CD14-positive monocyte (primary cell): ENCODE measurements around the gene SMARCB1. TPM values are rescaled to one million over a fixed set of nuclear protein-coding genes. Genes with fewer than 3 reads are reported as not detected.
A peak's percentile ranks its signal among the peaks of the same experiment; 100 is the strongest.

Source experiments
- DNase-seq, 3 donors: peaks; one replicate each; pipeline ENCODE4 v3.0.0-alpha.2; 2011 to 2022
- H2AFZ ChIP-seq: 2 replicates; pipeline ENCODE4 v1.6.0; 2012; ENCODE audit warnings: mild to moderate bottlenecking, low read depth, low read length, inconsistent platforms; ENCODE audit not compliant: insufficient read depth, poor library complexity, severe bottlenecking
- H3K27ac ChIP-seq, 2 donors: 1 replicate in 1 of 2; 2 replicates in 1 of 2; pipeline ENCODE4 v1.5.1; 2012 to 2013; ENCODE audit warnings: low read length in 2 of 2, control low read depth in 1 of 2, inconsistent platforms in 1 of 2, low read depth in 1 of 2, mild to moderate bottlenecking in 1 of 2
- H3K27me3 ChIP-seq, 2 donors: one replicate each; pipeline versions ENCODE4 v1.6.0 to v1.6.1; 2011 to 2013; ENCODE audit warnings: low read length in 2 of 2; ENCODE audit not compliant: control insufficient read depth in 2 of 2, insufficient read depth in 2 of 2
- H3K36me3 ChIP-seq, 2 donors: replicated peaks in 1 of 2; 1 replicate in 1 of 2; 2 replicates in 1 of 2; pipeline versions ENCODE4 v1.5.1 to v1.6.1; 2012 to 2013; ENCODE audit warnings: low read length in 2 of 2, control low read depth in 1 of 2, inconsistent platforms in 1 of 2, mild to moderate bottlenecking in 1 of 2; ENCODE audit not compliant: insufficient read depth in 2 of 2, control insufficient read depth in 1 of 2
- H3K4me1 ChIP-seq, 2 donors: 1 replicate in 1 of 2; 2 replicates in 1 of 2; pipeline versions ENCODE4 v1.5.1 to v1.6.1; 2012 to 2013; ENCODE audit warnings: low read length in 2 of 2, control low read depth in 1 of 2, inconsistent platforms in 1 of 2, mild to moderate bottlenecking in 1 of 2, moderate library complexity in 1 of 2; ENCODE audit not compliant: insufficient read depth in 2 of 2, control insufficient read depth in 1 of 2
- H3K4me2 ChIP-seq: replicated peaks from 2 replicates; pipeline ENCODE3; 2012; ENCODE audit warnings: low read length, moderate library complexity, mild to moderate bottlenecking; ENCODE audit not compliant: poor library complexity, severe bottlenecking; ENCODE audit errors: extremely low read depth
- H3K4me3 ChIP-seq, 3 experiments: fragments of 200-600 bp in 1 of 3; sonication (generic) in 1 of 3; replicated peaks in 1 of 3; 1 replicate in 2 of 3; 2 replicates in 1 of 3; pipeline ENCODE4 v1.5.1; 2011 to 2013; ENCODE audit warnings: low read length in 3 of 3, mild to moderate bottlenecking in 3 of 3, control low read depth in 2 of 3, low read depth in 2 of 3, inconsistent platforms in 1 of 3, moderate library complexity in 1 of 3
- H3K79me2 ChIP-seq: 2 replicates; pipeline ENCODE4 v1.6.0; 2012; ENCODE audit warnings: mild to moderate bottlenecking, control low read depth, inconsistent platforms, low read length, moderate library complexity; ENCODE audit not compliant: insufficient read depth
- H3K9ac ChIP-seq: 2 replicates; pipeline ENCODE4 v1.6.0; 2017; ENCODE audit warnings: low read length, mild to moderate bottlenecking; ENCODE audit not compliant: insufficient read depth, poor library complexity, severe bottlenecking
- H3K9me3 ChIP-seq, 2 donors: replicated peaks in 1 of 2; 1 replicate in 1 of 2; 2 replicates in 1 of 2; pipeline versions ENCODE4 v1.5.1 to v1.6.1; 2012 to 2013; ENCODE audit warnings: low read length in 2 of 2, control low read depth in 1 of 2; ENCODE audit not compliant: control insufficient read depth in 1 of 2, insufficient read depth in 1 of 2
- H4K20me1 ChIP-seq: 2 replicates; pipeline ENCODE4 v1.6.0; 2012; ENCODE audit warnings: mild to moderate bottlenecking, low read length, control low read depth, moderate library complexity; ENCODE audit not compliant: insufficient read depth
- H3K27ac Mint-ChIP-seq, 7 donors: one replicate each; pipeline ENCODE4 v1.8.0; 2020; ENCODE audit warnings: mild to moderate bottlenecking in 7 of 7, mixed read lengths in 7 of 7, moderate library complexity in 6 of 7, inconsistent platforms in 2 of 7
- H3K27me3 Mint-ChIP-seq, 3 donors: one replicate each; pipeline ENCODE4 v1.8.0; 2021 to 2022; ENCODE audit warnings: low read depth in 3 of 3, mild to moderate bottlenecking in 3 of 3, mixed read lengths in 3 of 3, moderate library complexity in 3 of 3, inconsistent platforms in 1 of 3
- H3K36me3 Mint-ChIP-seq, 2 donors: one replicate each; pipeline ENCODE4 v1.8.0; 2020; ENCODE audit warnings: mixed read lengths in 2 of 2, inconsistent platforms in 1 of 2, mild to moderate bottlenecking in 1 of 2
- H3K4me1 Mint-ChIP-seq: one replicate; pipeline ENCODE4 v1.8.0; 2020; ENCODE audit warnings: mild to moderate bottlenecking, mixed read lengths
- H3K4me3 Mint-ChIP-seq, 2 donors: one replicate each; pipeline ENCODE4 v1.8.0; 2020; ENCODE audit warnings: mild to moderate bottlenecking in 2 of 2, mixed read lengths in 2 of 2, moderate library complexity in 1 of 2
- H3K9me3 Mint-ChIP-seq, 7 donors: one replicate each; pipeline ENCODE4 v1.8.0; 2020 to 2022; ENCODE audit warnings: mixed read lengths in 7 of 7, mild to moderate bottlenecking in 6 of 7, moderate library complexity in 6 of 7, inconsistent platforms in 2 of 7
- WGBS: methylation state at CpG from one replicate; pipeline ENCODE4 v1.1.5; 2013; ENCODE audit warnings: missing lambda C conversion rate; ENCODE audit not compliant: insufficient coverage; 5-methylcytosine and 5-hydroxymethylcytosine counted together
- intact Hi-C, 2 donors: fragments of 100-400 bp; cut with micrococcal nuclease; formaldehyde crosslinking; loops; one replicate each; pipeline versions ENCODE4 v1.15.0 to v1.15.1; 2023
- polyA plus RNA-seq, 3 donors: library from polyadenylated mRNA; depleted of rRNA in 1 of 3; unstranded in 2 of 3; stranded (reverse) in 1 of 3; fragments of 300-500 nt in 2 of 3; fragments of >200 nt in 1 of 3; fragmentation: Illumina TruSeq in 2 of 3; gene quantifications; 1 replicate in 2 of 3; 2 replicates in 1 of 3; pipeline ENCODE4 v1.2.3, GENCODE V29; 2012 to 2021
- TF ChIP-seq, protein P1 (sequence below): fragments of 200-600 bp; IDR thresholded peaks from one replicate; pipeline ENCODE4 v1.8.0; 2022; ENCODE audit warnings: antibody characterized with exemption, mild to moderate bottlenecking

SMARCB1 gene
- polyA plus RNA-seq, 3 donors, result 30.3 to 71.8 (median 31.5) TPM

DNA sequence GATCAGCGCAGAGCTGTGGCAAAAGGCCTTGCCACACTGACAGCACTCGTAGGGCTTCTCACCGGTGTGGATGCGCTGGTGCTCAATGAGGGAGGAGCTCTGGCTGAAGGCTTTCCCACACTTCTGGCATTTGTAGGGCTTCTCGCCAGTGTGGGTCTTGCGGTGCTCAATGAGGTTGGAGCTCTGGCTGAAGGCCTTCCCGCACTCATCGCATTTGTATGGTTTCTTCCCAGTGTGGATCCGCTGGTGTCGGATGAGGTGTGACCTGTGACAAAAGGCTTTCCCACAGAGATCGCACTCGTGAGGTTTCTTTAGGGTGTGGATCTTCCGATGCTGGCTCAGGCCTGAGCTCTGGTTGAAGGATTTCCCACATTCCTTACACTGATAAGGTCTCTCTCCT lies 42.8 kb upstream of the SMARCB1 start:
- Histone ChIP-seq H3K79me2 (no peaks in the 10 kb centered on the region), H3K4me2 (no peak overlapping the region), H2AFZ (no peak overlapping the region), H3K36me3 (peaks cover 22 to 31% of the 10 kb centered on the region in 2 donors), H3K4me1 (no peaks in the 10 kb centered on the region), H3K4me3 (no peak overlapping the region), H3K9me3 (no peaks in the 10 kb centered on the region), H4K20me1 (no peaks in the 10 kb centered on the region), H3K27ac (no peak overlapping the region), H3K27me3 (no peaks in the 10 kb centered on the region), H3K9ac (no peak overlapping the region)
- intact Hi-C loops, result no loop called here
- peaks cover 0 to 1% (median 0%) of the 10 kb centered on the region in 7 donors for H3K9me3 Mint-ChIP-seq
- H3K4me1 Mint-ChIP-seq, result peaks cover 9% of the 10 kb centered on the region
- peaks cover 27 to 28% of the 10 kb centered on the region in 2 donors for H3K36me3 Mint-ChIP-seq
- DNase-seq, result no peak
- TF ChIP-seq, protein P1, sequence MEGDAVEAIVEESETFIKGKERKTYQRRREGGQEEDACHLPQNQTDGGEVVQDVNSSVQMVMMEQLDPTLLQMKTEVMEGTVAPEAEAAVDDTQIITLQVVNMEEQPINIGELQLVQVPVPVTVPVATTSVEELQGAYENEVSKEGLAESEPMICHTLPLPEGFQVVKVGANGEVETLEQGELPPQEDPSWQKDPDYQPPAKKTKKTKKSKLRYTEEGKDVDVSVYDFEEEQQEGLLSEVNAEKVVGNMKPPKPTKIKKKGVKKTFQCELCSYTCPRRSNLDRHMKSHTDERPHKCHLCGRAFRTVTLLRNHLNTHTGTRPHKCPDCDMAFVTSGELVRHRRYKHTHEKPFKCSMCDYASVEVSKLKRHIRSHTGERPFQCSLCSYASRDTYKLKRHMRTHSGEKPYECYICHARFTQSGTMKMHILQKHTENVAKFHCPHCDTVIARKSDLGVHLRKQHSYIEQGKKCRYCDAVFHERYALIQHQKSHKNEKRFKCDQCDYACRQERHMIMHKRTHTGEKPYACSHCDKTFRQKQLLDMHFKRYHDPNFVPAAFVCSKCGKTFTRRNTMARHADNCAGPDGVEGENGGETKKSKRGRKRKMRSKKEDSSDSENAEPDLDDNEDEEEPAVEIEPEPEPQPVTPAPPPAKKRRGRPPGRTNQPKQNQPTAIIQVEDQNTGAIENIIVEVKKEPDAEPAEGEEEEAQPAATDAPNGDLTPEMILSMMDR, result no peak
- H3K27ac Mint-ChIP-seq, result no peak overlapping the region
- peaks cover 0 to 2% (median 0%) of the 10 kb centered on the region in 3 donors for H3K27me3 Mint-ChIP-seq
- no peak overlapping the region for H3K4me3 Mint-ChIP-seq
- 96% methylated on average over 12 of the region's 13 CpGs for WGBS

DNA sequence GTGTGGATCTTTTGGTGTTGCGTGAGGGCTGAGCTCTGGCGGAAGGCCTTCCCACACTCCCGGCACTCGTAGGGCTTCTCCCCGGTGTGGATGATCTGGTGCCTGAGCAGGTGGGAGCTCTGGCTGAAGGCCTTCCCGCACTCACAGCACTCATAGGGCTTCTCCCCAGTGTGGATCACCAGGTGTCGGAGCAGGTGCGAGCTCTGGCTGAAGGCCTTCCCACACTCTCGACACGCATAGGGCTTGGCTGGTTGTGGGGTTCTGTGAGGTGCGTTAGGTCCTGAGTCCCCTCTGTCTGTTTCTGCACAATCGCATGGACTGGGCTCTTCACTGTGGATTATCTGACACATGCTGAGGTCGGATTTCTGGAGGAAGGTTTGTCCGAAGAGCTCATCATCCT lies 42.3 kb upstream of the SMARCB1 start:
- peaks cover 0 to under 1% (median 0%) of the 10 kb centered on the region in 3 donors for H3K27me3 Mint-ChIP-seq
- H3K4me1 Mint-ChIP-seq, result peaks cover 9% of the 10 kb centered on the region
- Histone ChIP-seq H3K4me2 (no peak overlapping the region), H3K9me3 (no peaks in the 10 kb centered on the region), H3K4me1 (peaks cover under 1% of the 10 kb centered on the region in 2 donors), H3K79me2 (peaks cover 1% of the 10 kb centered on the region), H3K27me3 (no peaks in the 10 kb centered on the region), H2AFZ (no peak overlapping the region), H4K20me1 (no peaks in the 10 kb centered on the region), H3K4me3 (no peak overlapping the region), H3K9ac (no peak overlapping the region), H3K27ac (no peak overlapping the region), H3K36me3 (peaks cover 22 to 31% of the 10 kb centered on the region in 2 donors)
- H3K4me3 Mint-ChIP-seq, result no peak overlapping the region
- peaks cover 0 to 1% (median 0%) of the 10 kb centered on the region in 7 donors for H3K9me3 Mint-ChIP-seq
- WGBS, result 99% methylated on average over 14 of the region's 14 CpGs
- H3K36me3 Mint-ChIP-seq, result peaks cover 27 to 28% of the 10 kb centered on the region in 2 donors
- TF ChIP-seq, protein P1, result no peak
- DNase-seq, result no peak
- H3K27ac Mint-ChIP-seq, result peak overlapping the region in 1 of 7 donors; percentile 17
- intact Hi-C loops, result no loop called here
